ENCODE measurements around the gene TP53BP2. TPM values are rescaled to one million over a fixed set of nuclear protein-coding genes. Genes with fewer than 3 reads are reported as not detected.
"Not testable (repeated sequence)": the region's sequence is repeated elsewhere in the genome, so short reads cannot be mapped to it uniquely, and the experiment has no call there.

The TP53BP2 gene
- total RNA-seq, 2 experiments from 2014 or later: 21.1 to 21.7 TPM

DNA sequence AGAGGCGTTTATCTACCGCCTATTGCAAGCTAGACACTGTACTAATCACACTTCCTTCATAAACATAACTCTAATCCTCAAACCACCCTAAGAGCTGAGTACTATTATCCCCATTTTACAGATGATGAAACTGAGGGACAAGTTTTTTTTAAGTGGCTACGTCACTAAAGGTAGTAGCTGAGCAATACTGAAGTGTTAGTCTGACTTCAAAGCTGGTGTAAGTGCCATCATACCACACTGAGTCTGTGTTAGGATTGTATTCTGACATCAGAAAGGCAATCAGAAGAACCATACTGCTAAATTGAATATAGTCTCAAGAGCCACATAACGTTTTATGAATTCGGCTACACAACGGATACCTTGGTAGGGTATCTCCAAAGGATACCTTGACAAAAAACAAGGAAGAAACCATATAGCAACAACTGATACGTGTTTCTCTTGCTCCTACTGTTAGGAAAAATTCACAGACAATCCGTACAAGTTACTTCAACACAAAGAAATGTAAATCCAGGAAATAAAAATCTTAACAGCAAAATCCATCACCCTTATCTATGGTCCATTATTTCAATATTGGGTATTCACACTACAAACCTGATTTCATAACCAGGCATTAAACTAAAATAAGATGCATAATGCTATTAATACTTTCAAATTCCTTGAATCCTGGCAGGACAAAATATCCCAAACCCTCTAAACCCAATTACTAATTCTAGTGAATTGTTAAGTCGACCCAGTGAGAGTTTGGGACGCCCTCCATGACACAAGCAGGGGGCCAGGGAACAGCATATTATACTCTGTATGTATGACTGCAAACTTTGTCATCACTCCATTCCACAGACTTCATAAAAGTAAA is 1.6 kb downstream of the TP53BP2 start:
- CTCF ChIA-PET (ENCODE audit: unreplicated experiment): no interaction called here
- H3K4me3 ChIP-seq (ENCODE audit: low read depth, low read length, poor library complexity, severe bottlenecking): peak overlapping the region; percentile 80
- peak overlapping the region; percentile 82; the same call in 1 of the 2 replicates for H2AFZ ChIP-seq (ENCODE audit: low read length)
- TF ChIP-seq EZH2phosphoT487 (IDR thresholded peaks at IDR 0.05; ENCODE audit: borderline replicate concordance, low read depth, low read length): no peak
- TF ChIP-seq, protein P1, sequence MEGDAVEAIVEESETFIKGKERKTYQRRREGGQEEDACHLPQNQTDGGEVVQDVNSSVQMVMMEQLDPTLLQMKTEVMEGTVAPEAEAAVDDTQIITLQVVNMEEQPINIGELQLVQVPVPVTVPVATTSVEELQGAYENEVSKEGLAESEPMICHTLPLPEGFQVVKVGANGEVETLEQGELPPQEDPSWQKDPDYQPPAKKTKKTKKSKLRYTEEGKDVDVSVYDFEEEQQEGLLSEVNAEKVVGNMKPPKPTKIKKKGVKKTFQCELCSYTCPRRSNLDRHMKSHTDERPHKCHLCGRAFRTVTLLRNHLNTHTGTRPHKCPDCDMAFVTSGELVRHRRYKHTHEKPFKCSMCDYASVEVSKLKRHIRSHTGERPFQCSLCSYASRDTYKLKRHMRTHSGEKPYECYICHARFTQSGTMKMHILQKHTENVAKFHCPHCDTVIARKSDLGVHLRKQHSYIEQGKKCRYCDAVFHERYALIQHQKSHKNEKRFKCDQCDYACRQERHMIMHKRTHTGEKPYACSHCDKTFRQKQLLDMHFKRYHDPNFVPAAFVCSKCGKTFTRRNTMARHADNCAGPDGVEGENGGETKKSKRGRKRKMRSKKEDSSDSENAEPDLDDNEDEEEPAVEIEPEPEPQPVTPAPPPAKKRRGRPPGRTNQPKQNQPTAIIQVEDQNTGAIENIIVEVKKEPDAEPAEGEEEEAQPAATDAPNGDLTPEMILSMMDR (conservative IDR thresholded peaks at IDR 0.05; ENCODE audit: low read length): no peak
- DNase-seq (ENCODE audit: low spot score): no peak
- peaks cover 26% of the 10 kb centered on the region for H3K4me1 ChIP-seq (ENCODE audit: insufficient read depth, low read length, poor library complexity, severe bottlenecking)
- peaks cover 58% of the 10 kb centered on the region for H3K79me2 ChIP-seq (ENCODE audit: insufficient read depth, low read depth, low read length)
- no peaks in the 10 kb centered on the region for H3K9me3 ChIP-seq (ENCODE audit: low read length)
- H3K36me3 ChIP-seq (ENCODE audit: insufficient read depth, low read length): no peaks in the 10 kb centered on the region
- intact Hi-C loops (cut with micrococcal nuclease; ENCODE audit: unreplicated experiment): loop anchor here (10.0 kb wide), 4 partner anchors 271 to 591 kb away; partner anchors contain the start of genes DEGS1, FBXO28, SUSD4 and WDR26
- BruUV-seq (replicated peaks): TSS peak; percentile 64
- no peaks in the 10 kb centered on the region for H3K9me2 ChIP-seq (ENCODE audit: insufficient read depth, low read length)
- peak overlapping the region; percentile 67 for H3K27ac ChIP-seq (ENCODE audit: low read depth, low read length, poor library complexity, severe bottlenecking)
- peak overlapping the region; percentile 93 for H3K4me2 ChIP-seq (ENCODE audit: low read length)
- POLR2A ChIA-PET: interaction anchor here (0.6 to 1.4 kb wide), 3 partner anchors 15 to 605 kb away, joined by 3 to 4 read pairs (median 3); no protein-coding TSS in a partner anchor
- H4K20me1 ChIP-seq (ENCODE audit: insufficient read depth, low read length): peaks cover 7% of the 10 kb centered on the region; the same call in 1 of the 2 replicates

DNA sequence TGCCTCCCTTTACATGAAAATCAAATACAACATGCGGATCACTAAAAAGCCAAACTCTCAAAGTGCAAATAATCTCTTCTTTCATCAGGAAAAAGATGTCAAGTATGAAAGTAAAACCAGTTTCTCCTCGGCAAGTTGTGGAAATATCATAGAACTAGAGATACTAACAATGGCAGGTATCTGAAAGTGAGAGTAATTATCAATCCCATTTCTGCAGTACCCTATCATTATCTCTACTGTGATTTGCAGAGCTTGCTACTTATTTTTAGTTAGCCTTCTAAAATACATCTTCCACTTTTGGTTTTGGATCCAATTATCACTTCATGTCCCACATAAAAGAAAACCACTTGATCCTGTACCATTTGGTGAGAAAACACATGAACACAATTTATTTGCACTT is 3.0 kb downstream of the TP53BP2 start:
- ChIA-PET CTCF (ENCODE audit: unreplicated experiment) (no interaction called here), POLR2A (interaction anchor here (0.7 to 2.2 kb wide), 7 partner anchors 10 to 44 kb away, joined by 3 to 9 read pairs (median 4); no protein-coding TSS in a partner anchor)
- no peak for TF ChIP-seq EZH2phosphoT487 (IDR thresholded peaks at IDR 0.05; ENCODE audit: borderline replicate concordance, low read depth, low read length)
- TF ChIP-seq, protein P1 (conservative IDR thresholded peaks at IDR 0.05; ENCODE audit: low read length): no peak
- no peak overlapping the region for H2AFZ ChIP-seq (ENCODE audit: low read length)
- no peaks in the 10 kb centered on the region for H3K9me3 ChIP-seq (ENCODE audit: low read length)
- H3K4me1 ChIP-seq (ENCODE audit: insufficient read depth, low read length, poor library complexity, severe bottlenecking): peaks cover 26% of the 10 kb centered on the region
- peaks cover 60% of the 10 kb centered on the region for H3K79me2 ChIP-seq (ENCODE audit: insufficient read depth, low read depth, low read length)
- no peaks in the 10 kb centered on the region for H3K9me2 ChIP-seq (ENCODE audit: insufficient read depth, low read length)
- no peak for DNase-seq (ENCODE audit: low spot score)
- no peaks in the 10 kb centered on the region for H3K36me3 ChIP-seq (ENCODE audit: insufficient read depth, low read length)
- intact Hi-C loops (cut with micrococcal nuclease; ENCODE audit: unreplicated experiment): loop anchor here (10.0 kb wide), 4 partner anchors 272 to 592 kb away; partner anchors contain the start of genes DEGS1, FBXO28, SUSD4 and WDR26
- BruUV-seq (replicated peaks): no TSS peak
- H3K27ac ChIP-seq (ENCODE audit: low read depth, low read length, poor library complexity, severe bottlenecking): no peak overlapping the region
- H3K4me2 ChIP-seq (ENCODE audit: low read length): peak overlapping the region; percentile 17; the same call in 1 of the 2 replicates
- H4K20me1 ChIP-seq (ENCODE audit: insufficient read depth, low read length): peaks cover 11% of the 10 kb centered on the region; the same call in 1 of the 2 replicates
- H3K4me3 ChIP-seq (ENCODE audit: low read depth, low read length, poor library complexity, severe bottlenecking): no peak overlapping the region

DNA sequence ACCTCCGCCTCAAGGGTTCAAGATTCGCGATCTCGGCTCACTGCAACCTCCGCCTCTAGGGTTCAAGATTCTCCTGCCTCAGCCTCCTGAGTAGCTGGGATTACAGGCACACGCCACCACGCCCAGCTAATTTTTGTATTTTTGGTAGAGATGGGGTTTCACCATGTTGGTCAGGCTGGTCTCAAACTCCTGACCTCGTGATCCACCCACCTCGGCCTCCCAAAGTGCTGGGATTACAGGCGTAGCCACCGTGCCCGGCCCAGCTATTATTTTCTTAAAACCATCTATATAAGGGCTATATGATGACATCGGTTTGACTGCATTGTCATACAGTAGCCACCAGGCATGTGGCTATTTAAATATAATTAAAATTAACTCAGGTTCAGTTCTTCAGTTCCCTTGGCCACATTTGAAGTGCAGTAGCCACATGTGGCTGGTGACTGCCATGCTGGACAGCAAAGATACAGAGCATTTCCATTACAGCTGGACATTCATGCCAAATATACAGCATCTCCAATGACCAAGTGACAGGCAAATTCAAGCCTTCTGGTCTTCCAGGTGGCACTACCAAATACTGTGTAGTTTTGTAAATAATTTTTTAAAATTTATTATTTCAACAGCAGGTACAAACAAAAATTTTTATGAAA is 3.6 kb downstream of the TP53BP2 start:
- DNase-seq (ENCODE audit: low spot score); BruUV-seq (replicated peaks); CTCF ChIA-PET (ENCODE audit: unreplicated experiment); H2AFZ ChIP-seq (ENCODE audit: low read length); H3K9me3 ChIP-seq (ENCODE audit: low read length); H3K4me3 ChIP-seq (ENCODE audit: low read depth, low read length, poor library complexity, severe bottlenecking); H3K27ac ChIP-seq (ENCODE audit: low read depth, low read length, poor library complexity, severe bottlenecking); H3K36me3 ChIP-seq (ENCODE audit: insufficient read depth, low read length); H3K4me2 ChIP-seq (ENCODE audit: low read length); H3K9me2 ChIP-seq (ENCODE audit: insufficient read depth, low read length): not testable (repeated sequence)
- Histone ChIP-seq H3K4me1 (ENCODE audit: insufficient read depth, low read length, poor library complexity, severe bottlenecking) (peaks cover 26% of the 10 kb centered on the region), H3K79me2 (ENCODE audit: insufficient read depth, low read depth, low read length) (peaks cover 60% of the 10 kb centered on the region), H4K20me1 (ENCODE audit: insufficient read depth, low read length) (peaks cover 11% of the 10 kb centered on the region; the same call in 1 of the 2 replicates)
- POLR2A ChIA-PET: interaction anchor here (0.7 to 2.2 kb wide), 9 partner anchors 8 to 43 kb away, joined by 3 to 9 read pairs (median 4); no protein-coding TSS in a partner anchor
- intact Hi-C loops (cut with micrococcal nuclease; ENCODE audit: unreplicated experiment): loop anchor here (10.0 kb wide), 4 partner anchors 273 to 593 kb away; partner anchors contain the start of genes DEGS1, FBXO28, SUSD4 and WDR26

All from OCI-LY7 (cell line).